HepG2 (cell line): ENCODE results near the gene CLIP2. TPM values are rescaled to one million over a fixed set of nuclear protein-coding genes. Genes with fewer than 3 reads are reported as not detected.

Experiments used
- CCDC6 ChIP-seq: sonication (generic); formaldehyde crosslinking; IDR thresholded peaks from 2 replicates; pipeline ENCODE4 v1.8.1; 2022; ENCODE audit warnings: mild to moderate bottlenecking, missing genetic modification reagents, moderate library complexity
- HMG20A ChIP-seq: IDR thresholded peaks from 2 replicates; pipeline ENCODE4 v1.6.1; 2016; ENCODE audit warnings: borderline replicate concordance
- KDM1A ChIP-seq: IDR thresholded peaks from 2 replicates; pipeline ENCODE4 v1.6.1; 2016; ENCODE audit warnings: missing compliant biosample characterization
- MAF1 ChIP-seq: sonication (generic); formaldehyde crosslinking; IDR thresholded peaks from 2 replicates; pipeline ENCODE4 v1.5.0; 2020; ENCODE audit warnings: missing genetic modification reagents, borderline replicate concordance
- PHF5A ChIP-seq: IDR thresholded peaks from one replicate; pipeline ENCODE4 v1.6.1; 2018; ENCODE audit warnings: low read depth, missing genetic modification reagents; ENCODE audit not compliant: unreplicated experiment
- PRMT3 ChIP-seq: sonication (generic); formaldehyde crosslinking; IDR thresholded peaks from 2 replicates; pipeline ENCODE4 v1.8.1; 2022; ENCODE audit warnings: low read depth, mild to moderate bottlenecking, moderate library complexity, missing genetic modification reagents, borderline replicate concordance
- PRPF4 ChIP-seq: fragments of 200-400 bp; formaldehyde crosslinking; IDR thresholded peaks from 2 replicates; pipeline ENCODE4 v1.6.1; 2016; ENCODE audit warnings: low read length, low read depth; ENCODE audit not compliant: poor library complexity, severe bottlenecking
- REPIN1 ChIP-seq: sonication (generic); formaldehyde crosslinking; IDR thresholded peaks from 2 replicates; pipeline ENCODE4 v1.8.0; 2022; ENCODE audit warnings: missing genetic modification reagents, low read depth, mild to moderate bottlenecking, borderline replicate concordance
- SRY ChIP-seq: sonication (generic); formaldehyde crosslinking; IDR thresholded peaks from 2 replicates; pipeline ENCODE4 v1.8.0; 2022; ENCODE audit warnings: mild to moderate bottlenecking, missing genetic modification reagents
- ZNF124 ChIP-seq: sonication (generic); formaldehyde crosslinking; IDR thresholded peaks from 2 replicates; pipeline ENCODE4 v1.4.0; 2020; ENCODE audit warnings: missing genetic modification reagents
- polyA plus RNA-seq, 8 experiments: library from polyadenylated mRNA; depleted of rRNA in 3 of 8; stranded (reverse) in 7 of 8; unstranded in 1 of 8; fragments of >200 nt; fragmentation: Illumina TruSeq in 4 of 8; extraction: Trizol in 4 of 8; gene quantifications; 2 replicates each; pipeline versions ENCODE4 v1.2.1 to v1.2.3, GENCODE V29; 2011 to 2016; ENCODE audit warnings: low read depth in 4 of 8, missing spikeins in 1 of 8, mixed read lengths in 1 of 8; ENCODE audit not compliant: insufficient read depth in 1 of 8
- total RNA-seq, 5 experiments: library from RNA; depleted of rRNA; stranded (reverse); fragments of >200 nt; fragmentation: Illumina TruSeq; extraction: Trizol; gene quantifications; 2 replicates each; pipeline ENCODE4 v1.2.3, GENCODE V29; 2016; ENCODE audit warnings: low read depth in 1 of 5
- TF ChIP-seq, protein P1 (sequence below): sonication (generic); formaldehyde crosslinking; IDR thresholded peaks from 2 replicates; pipeline ENCODE4 v1.5.0; 2020; ENCODE audit warnings: missing genetic modification reagents, mild to moderate bottlenecking, borderline replicate concordance
- TF ChIP-seq, protein P2 (sequence below), 2 experiments: sonication (generic) in 1 of 2; formaldehyde crosslinking in 1 of 2; IDR thresholded peaks; 2 replicates each; pipeline versions ENCODE4 v1.5.1 to v1.6.1; 2011 to 2020; ENCODE audit warnings: borderline replicate concordance in 1 of 2, low read depth in 1 of 2, low read length in 1 of 2, mild to moderate bottlenecking in 1 of 2, missing genetic modification reagents in 1 of 2, moderate library complexity in 1 of 2
- TF ChIP-seq, protein P3 (sequence below): IDR thresholded peaks from 2 replicates; pipeline ENCODE4 v1.6.1; 2016; ENCODE audit warnings: missing compliant biosample characterization, missing genetic modification reagents, borderline replicate concordance
- TF ChIP-seq, protein P4 (sequence below): sonication (generic); formaldehyde crosslinking; IDR thresholded peaks from 2 replicates; pipeline ENCODE4 v1.4.0; 2020; ENCODE audit warnings: missing genetic modification reagents, mild to moderate bottlenecking, borderline replicate concordance
- TF ChIP-seq, protein P5 (sequence below): sonication (generic); formaldehyde crosslinking; IDR thresholded peaks from 2 replicates; pipeline ENCODE4 v1.4.0; 2020; ENCODE audit warnings: missing genetic modification reagents
- TF ChIP-seq, protein P6 (sequence below): sonication (generic); formaldehyde crosslinking; IDR thresholded peaks from 2 replicates; pipeline ENCODE4 v1.4.0; 2020; ENCODE audit warnings: mild to moderate bottlenecking, missing genetic modification reagents

CLIP2 gene
- total and polyA plus RNA-seq, 2 of the 13 experiments (the other 11 are each of a cell fraction or from before 2014, with no cell fraction given) = 6.5 to 17.4 TPM

DNA sequence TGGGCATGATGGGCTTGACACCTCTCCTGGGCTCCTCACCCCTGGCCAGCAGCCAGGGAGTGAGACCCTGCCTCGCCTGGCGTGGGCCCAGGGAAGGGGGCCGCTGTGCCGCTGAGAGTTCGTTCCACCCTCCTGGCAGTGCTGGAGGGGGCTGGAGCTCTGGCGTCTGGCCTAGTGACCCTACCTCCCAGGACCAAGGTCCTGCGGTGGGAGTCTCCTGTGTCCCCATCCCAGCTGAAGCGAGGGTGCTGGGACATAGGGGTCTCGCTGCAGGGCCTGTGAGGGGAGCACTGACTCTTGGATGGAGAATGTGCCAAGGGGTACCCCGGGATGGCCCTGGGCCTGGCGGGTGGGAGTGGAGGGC is 165.7 kb downstream of the CLIP2 start (continued):
- TF ChIP-seq PRMT3 (CRISPR knock-in tag) = no peak
- TF ChIP-seq, protein P1, sequence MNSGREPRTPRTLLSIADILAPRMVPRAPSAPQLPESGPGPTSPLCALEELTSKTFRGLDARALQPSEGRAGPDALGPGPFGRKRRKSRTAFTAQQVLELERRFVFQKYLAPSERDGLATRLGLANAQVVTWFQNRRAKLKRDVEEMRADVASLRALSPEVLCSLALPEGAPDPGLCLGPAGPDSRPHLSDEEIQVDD (CRISPR knock-in tag) = no peak
- TF ChIP-seq, protein P2, sequence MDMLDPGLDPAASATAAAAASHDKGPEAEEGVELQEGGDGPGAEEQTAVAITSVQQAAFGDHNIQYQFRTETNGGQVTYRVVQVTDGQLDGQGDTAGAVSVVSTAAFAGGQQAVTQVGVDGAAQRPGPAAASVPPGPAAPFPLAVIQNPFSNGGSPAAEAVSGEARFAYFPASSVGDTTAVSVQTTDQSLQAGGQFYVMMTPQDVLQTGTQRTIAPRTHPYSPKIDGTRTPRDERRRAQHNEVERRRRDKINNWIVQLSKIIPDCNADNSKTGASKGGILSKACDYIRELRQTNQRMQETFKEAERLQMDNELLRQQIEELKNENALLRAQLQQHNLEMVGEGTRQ (IDR thresholded peaks at IDR 0.05; ENCODE audit: low read depth, low read length) = no peak
- TF ChIP-seq, protein P2 (CRISPR knock-in tag; IDR thresholded peaks at IDR 0.05; ENCODE audit: borderline replicate concordance) = no peak
- TF ChIP-seq KDM1A = no peak
- TF ChIP-seq, protein P3, sequence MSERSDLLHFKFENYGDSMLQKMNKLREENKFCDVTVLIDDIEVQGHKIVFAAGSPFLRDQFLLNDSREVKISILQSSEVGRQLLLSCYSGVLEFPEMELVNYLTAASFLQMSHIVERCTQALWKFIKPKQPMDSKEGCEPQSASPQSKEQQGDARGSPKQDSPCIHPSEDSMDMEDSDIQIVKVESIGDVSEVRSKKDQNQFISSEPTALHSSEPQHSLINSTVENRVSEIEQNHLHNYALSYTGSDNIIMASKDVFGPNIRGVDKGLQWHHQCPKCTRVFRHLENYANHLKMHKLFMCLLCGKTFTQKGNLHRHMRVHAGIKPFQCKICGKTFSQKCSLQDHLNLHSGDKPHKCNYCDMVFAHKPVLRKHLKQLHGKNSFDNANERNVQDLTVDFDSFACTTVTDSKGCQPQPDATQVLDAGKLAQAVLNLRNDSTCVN = no peak
- TF ChIP-seq, protein P4, sequence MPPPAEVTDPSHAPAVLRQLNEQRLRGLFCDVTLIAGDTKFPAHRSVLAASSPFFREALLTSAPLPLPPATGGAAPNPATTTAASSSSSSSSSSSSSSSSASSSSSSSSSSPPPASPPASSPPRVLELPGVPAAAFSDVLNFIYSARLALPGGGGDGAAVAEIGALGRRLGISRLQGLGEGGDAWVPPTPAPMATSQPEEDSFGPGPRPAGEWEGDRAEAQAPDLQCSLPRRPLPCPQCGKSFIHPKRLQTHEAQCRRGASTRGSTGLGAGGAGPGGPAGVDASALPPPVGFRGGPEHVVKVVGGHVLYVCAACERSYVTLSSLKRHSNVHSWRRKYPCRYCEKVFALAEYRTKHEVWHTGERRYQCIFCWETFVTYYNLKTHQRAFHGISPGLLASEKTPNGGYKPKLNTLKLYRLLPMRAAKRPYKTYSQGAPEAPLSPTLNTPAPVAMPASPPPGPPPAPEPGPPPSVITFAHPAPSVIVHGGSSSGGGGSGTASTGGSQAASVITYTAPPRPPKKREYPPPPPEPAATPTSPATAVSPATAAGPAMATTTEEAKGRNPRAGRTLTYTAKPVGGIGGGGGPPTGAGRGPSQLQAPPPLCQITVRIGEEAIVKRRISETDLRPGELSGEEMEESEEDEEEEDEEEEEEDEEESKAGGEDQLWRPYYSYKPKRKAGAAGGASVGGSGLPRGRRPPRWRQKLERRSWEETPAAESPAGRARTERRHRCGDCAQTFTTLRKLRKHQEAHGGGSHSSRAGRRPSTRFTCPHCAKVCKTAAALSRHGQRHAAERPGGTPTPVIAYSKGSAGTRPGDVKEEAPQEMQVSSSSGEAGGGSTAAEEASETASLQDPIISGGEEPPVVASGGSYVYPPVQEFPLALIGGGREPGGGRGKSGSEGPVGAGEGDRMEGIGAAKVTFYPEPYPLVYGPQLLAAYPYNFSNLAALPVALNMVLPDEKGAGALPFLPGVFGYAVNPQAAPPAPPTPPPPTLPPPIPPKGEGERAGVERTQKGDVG = no peak
- TF ChIP-seq REPIN1 (CRISPR knock-in tag) = peak; percentile 23; the same call in 1 of the 2 replicates
- TF ChIP-seq PRPF4 = no peak
- TF ChIP-seq PHF5A (CRISPR knock-in tag) = no peak
- TF ChIP-seq ZNF124 (CRISPR knock-in tag) = no peak
- no peak for TF ChIP-seq HMG20A
- TF ChIP-seq CCDC6 (CRISPR knock-in tag) = no peak
- TF ChIP-seq, protein P5, sequence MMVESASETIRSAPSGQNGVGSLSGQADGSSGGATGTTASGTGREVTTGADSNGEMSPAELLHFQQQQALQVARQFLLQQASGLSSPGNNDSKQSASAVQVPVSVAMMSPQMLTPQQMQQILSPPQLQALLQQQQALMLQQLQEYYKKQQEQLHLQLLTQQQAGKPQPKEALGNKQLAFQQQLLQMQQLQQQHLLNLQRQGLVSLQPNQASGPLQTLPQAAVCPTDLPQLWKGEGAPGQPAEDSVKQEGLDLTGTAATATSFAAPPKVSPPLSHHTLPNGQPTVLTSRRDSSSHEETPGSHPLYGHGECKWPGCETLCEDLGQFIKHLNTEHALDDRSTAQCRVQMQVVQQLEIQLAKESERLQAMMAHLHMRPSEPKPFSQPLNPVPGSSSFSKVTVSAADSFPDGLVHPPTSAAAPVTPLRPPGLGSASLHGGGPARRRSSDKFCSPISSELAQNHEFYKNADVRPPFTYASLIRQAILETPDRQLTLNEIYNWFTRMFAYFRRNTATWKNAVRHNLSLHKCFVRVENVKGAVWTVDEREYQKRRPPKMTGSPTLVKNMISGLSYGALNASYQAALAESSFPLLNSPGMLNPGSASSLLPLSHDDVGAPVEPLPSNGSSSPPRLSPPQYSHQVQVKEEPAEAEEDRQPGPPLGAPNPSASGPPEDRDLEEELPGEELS (CRISPR knock-in tag) = no peak
- TF ChIP-seq, protein P6, sequence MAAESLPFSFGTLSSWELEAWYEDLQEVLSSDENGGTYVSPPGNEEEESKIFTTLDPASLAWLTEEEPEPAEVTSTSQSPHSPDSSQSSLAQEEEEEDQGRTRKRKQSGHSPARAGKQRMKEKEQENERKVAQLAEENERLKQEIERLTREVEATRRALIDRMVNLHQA (CRISPR knock-in tag) = no peak
- TF ChIP-seq MAF1 (CRISPR knock-in tag) = no peak
- 0 out of 2 replicates have a peak, but pooled peaks have one; percentile 56 for TF ChIP-seq SRY
